CD8-positive, alpha-beta memory T cell (primary cell): ENCODE measurements around the gene NBR1. TPM values are rescaled to one million over a fixed set of nuclear protein-coding genes. Genes with fewer than 3 reads are reported as not detected.
"Not testable (repeated sequence)": the region's sequence is repeated elsewhere in the genome, so short reads cannot be mapped to it uniquely, and the experiment has no call there.

Experiments used
- CTCF ChIA-PET: fragments of 350-600 bp; sonication (Branson Sonifier 250); formaldehyde crosslinking; loops from one replicate; lab custom pipeline; 2021; ENCODE audit warnings: antibody characterized with exemption; lab: Charles Lee
- POLR2A ChIA-PET: fragments of 350-600 bp; sonication (Branson Sonifier 250); formaldehyde crosslinking; loops from one replicate; lab custom pipeline; 2021; ENCODE audit warnings: antibody characterized with exemption; lab: Charles Lee
- DNase-seq, 5 donors: peaks; one replicate each; pipeline versions ENCODE4 v3.0.0 to v3.0.0-alpha.2; 2020 to 2022; ENCODE audit warnings: mixed read lengths in 1 of 5
- H3K27ac ChIP-seq: one replicate; pipeline ENCODE4 v1.7.0; 2013; ENCODE audit warnings: low read depth, mild to moderate bottlenecking, low read length, moderate library complexity
- H3K27me3 ChIP-seq: 2 replicates; pipeline ENCODE4 v1.7.0; 2013; ENCODE audit warnings: low read length, mild to moderate bottlenecking; ENCODE audit not compliant: insufficient read depth, poor library complexity, severe bottlenecking
- H3K36me3 ChIP-seq: 2 replicates; pipeline ENCODE4 v1.7.0; 2013; ENCODE audit warnings: mild to moderate bottlenecking, low read length, moderate library complexity; ENCODE audit not compliant: insufficient read depth
- H3K4me1 ChIP-seq: 2 replicates; pipeline ENCODE4 v1.7.0; 2013; ENCODE audit warnings: mild to moderate bottlenecking, low read length, moderate library complexity; ENCODE audit not compliant: insufficient read depth
- H3K4me3 ChIP-seq: 2 replicates; pipeline ENCODE4 v1.7.0; 2013; ENCODE audit warnings: mild to moderate bottlenecking, low read length
- H3K9me3 ChIP-seq: 2 replicates; pipeline ENCODE4 v1.7.0; 2013; ENCODE audit warnings: mild to moderate bottlenecking, low read length
- H3K27ac Mint-ChIP-seq, 8 donors: one replicate each; pipeline ENCODE4 v1.8.0; 2020 to 2021; ENCODE audit warnings: mixed read lengths in 8 of 8, mild to moderate bottlenecking in 6 of 8, inconsistent platforms in 3 of 8, moderate library complexity in 3 of 8
- H3K27me3 Mint-ChIP-seq, 2 donors: one replicate each; pipeline ENCODE4 v1.8.0; 2020 to 2021; ENCODE audit warnings: mixed read lengths in 2 of 2, mild to moderate bottlenecking in 1 of 2, moderate library complexity in 1 of 2
- H3K36me3 Mint-ChIP-seq, 3 donors: one replicate each; pipeline ENCODE4 v1.8.0; 2020 to 2021; ENCODE audit warnings: mixed read lengths in 3 of 3, inconsistent platforms in 1 of 3, mild to moderate bottlenecking in 1 of 3
- H3K4me1 Mint-ChIP-seq, 3 donors: one replicate each; pipeline ENCODE4 v1.8.0; 2020 to 2021; ENCODE audit warnings: mixed read lengths in 3 of 3, inconsistent platforms in 1 of 3, mild to moderate bottlenecking in 1 of 3
- H3K4me3 Mint-ChIP-seq, 7 donors: one replicate each; pipeline ENCODE4 v1.8.0; 2020 to 2021; ENCODE audit warnings: mixed read lengths in 7 of 7, mild to moderate bottlenecking in 6 of 7, moderate library complexity in 4 of 7, inconsistent platforms in 2 of 7
- H3K9me3 Mint-ChIP-seq, 5 donors: one replicate each; pipeline ENCODE4 v1.8.0; 2020 to 2022; ENCODE audit warnings: mixed read lengths in 5 of 5, mild to moderate bottlenecking in 3 of 5, moderate library complexity in 2 of 5, inconsistent platforms in 1 of 5
- polyA plus RNA-seq: library from polyadenylated mRNA; unstranded; fragments of 300-500 nt; fragmentation: Illumina TruSeq; gene quantifications from one replicate; pipeline ENCODE4 v1.2.3, GENCODE V29; 2021
- total RNA-seq, 2 experiments: library from RNA; stranded (reverse); gene quantifications; one replicate each; pipeline ENCODE4 v1.2.3, GENCODE V29; 2021

Gene NBR1
- total and polyA plus RNA-seq, 3 experiments from 2014 or later, result 42.6 to 81.4 (median 44.3) TPM

DNA sequence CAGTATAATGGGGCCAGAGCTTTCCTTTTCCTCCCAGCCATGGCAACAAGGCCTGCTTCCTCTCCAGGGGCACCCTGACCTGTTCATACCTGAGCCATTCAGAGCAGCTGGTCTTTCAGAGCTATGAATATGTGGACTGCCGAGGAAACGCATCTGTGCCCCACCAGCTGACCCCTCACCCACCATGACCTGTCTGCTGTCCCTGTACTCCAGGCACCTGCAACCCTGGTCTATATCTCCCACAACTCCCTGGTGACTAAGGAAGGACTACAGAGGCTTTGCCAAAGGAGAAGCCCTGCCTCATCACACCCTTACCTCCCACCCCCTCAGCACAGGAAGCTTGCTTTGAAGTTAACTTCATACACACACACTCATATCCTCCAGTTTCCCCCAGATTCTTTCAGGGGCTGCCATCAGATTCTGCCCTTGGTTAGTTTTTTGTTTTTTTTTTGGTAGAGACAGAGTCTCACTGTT is 46.6 kb downstream of the NBR1 start:
- Histone ChIP-seq H3K4me3 (no peak overlapping the region), H3K27me3 (no peaks in the 10 kb centered on the region), H3K27ac (no peak overlapping the region), H3K36me3 (peaks cover 7% of the 10 kb centered on the region), H3K4me1 (peaks cover 16% of the 10 kb centered on the region), H3K9me3 (no peaks in the 10 kb centered on the region)
- H3K4me3 Mint-ChIP-seq, result peak overlapping the region in 1 of 7 donors; percentile 18
- peaks cover 20 to 27% (median 25%) of the 10 kb centered on the region in 3 donors for H3K4me1 Mint-ChIP-seq
- no peaks in the 10 kb centered on the region for H3K27me3 Mint-ChIP-seq
- no peaks in the 10 kb centered on the region for H3K9me3 Mint-ChIP-seq
- ChIA-PET CTCF (interaction anchor here (1.1 kb wide), 1 partner anchor 19 kb away, joined by 6 read pairs; no protein-coding TSS in a partner anchor), POLR2A (no interaction called here)
- H3K36me3 Mint-ChIP-seq, result peaks cover 0 to 52% (median 8%) of the 10 kb centered on the region in 3 donors
- H3K27ac Mint-ChIP-seq, result peak overlapping the region in 5 of 8 donors; percentile 47 to 70 (median 64)
- peak in 1 of 5 donors; percentile 28 for DNase-seq

DNA sequence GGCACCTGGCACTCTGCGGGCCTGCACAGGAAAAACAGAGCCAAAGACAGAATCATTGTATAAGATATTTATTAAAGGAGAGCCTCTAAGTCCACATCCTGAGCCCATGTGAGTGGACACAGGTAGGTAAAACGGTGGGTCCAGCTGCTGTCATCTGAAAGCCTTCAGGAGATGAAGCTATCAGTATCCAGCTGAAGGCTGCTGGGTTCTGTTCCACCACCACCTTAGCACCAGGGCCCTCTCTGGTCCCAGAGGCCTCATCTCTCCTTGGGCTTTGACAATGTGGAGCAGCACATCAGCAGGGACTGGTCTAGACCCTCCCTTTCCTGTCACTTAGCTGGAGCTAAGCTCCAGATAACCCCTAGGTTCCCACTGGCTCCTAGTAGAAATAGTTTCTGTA is 48.0 kb downstream of the NBR1 start:
- Mint-ChIP-seq H3K27me3 (no peaks in the 10 kb centered on the region), H3K4me1 (peaks cover 11 to 15% (median 12%) of the 10 kb centered on the region in 3 donors), H3K9me3 (no peaks in the 10 kb centered on the region), H3K36me3 (peaks cover 0 to 50% (median 6%) of the 10 kb centered on the region in 3 donors), H3K27ac (peak overlapping the region in 2 of 8 donors; percentile 38 to 69), H3K4me3 (no peak overlapping the region)
- Histone ChIP-seq H3K4me3 (no peak overlapping the region), H3K4me1 (peaks cover 10% of the 10 kb centered on the region), H3K27me3 (no peaks in the 10 kb centered on the region), H3K9me3 (no peaks in the 10 kb centered on the region), H3K27ac (no peak overlapping the region), H3K36me3 (peaks cover 7% of the 10 kb centered on the region)
- no peak for DNase-seq
- CTCF ChIA-PET, result no interaction called here
- POLR2A ChIA-PET, result no interaction called here

DNA sequence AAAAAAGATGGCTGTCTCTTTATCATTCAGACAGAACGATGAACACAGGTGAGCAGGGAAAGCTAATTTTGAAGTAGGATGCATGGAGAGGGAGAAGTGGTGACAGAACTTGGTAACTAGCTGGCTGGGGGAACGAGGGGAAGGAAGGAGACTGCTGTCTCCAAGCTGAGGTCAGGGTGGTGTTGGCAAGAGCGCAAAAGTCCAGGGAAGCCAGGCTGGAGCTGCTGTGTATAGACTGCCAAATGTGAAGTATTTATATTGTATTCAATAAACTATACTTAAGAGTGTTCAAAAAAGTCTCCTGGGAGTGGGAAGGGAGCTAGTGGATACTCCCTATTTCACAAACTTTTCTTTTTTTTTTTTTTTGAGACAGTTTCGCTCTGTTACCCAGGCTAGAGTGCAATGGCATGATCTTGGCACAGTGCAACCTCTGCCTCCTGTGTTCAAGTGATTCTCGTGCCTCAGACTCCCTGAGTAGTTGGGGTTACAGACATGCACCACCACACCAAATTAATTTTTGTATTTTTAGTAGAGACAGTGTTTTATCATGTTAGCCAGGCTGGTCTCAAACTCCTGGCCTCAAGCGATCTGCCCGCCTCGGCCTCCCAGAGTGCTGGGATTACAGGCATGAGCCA is 48.8 kb downstream of the NBR1 start:
- CTCF ChIA-PET, result no interaction called here
- H3K9me3 Mint-ChIP-seq, result no peaks in the 10 kb centered on the region

DNA sequence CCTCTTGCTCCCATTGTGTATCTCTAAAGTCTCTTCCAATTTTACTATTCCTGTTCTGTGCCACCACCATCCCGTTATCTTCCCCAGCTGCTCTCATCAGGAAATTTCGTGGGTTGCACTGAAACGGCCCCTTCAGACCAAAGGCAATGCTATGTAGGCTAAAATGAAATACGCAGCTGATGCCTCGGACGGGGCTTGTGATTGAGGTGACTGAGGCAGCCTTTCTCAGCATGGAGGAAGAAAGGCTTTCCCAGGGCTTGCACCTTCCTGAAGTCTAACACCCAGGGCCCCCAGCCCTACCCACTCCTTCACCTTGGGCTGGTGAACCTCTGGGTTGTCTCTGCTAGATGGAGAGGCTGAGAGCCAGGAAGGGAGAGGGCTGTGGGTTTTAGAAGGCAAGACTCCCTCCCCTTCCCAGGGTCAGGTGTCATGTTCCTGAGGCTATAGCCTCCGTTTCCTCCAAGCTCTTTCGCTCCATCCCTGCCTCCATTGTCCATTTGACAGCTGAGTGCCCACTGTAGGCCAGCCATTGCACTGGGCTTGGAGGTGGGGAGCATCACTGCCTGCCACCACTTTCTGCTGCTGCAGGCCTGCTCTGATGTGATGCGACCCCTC is 49.6 kb downstream of the NBR1 start:
- Histone ChIP-seq H3K27ac (no peak overlapping the region), H3K36me3 (peaks cover 4% of the 10 kb centered on the region), H3K4me3 (no peak overlapping the region), H3K9me3 (no peaks in the 10 kb centered on the region), H3K27me3 (no peaks in the 10 kb centered on the region), H3K4me1 (peaks cover 10% of the 10 kb centered on the region)
- Mint-ChIP-seq H3K27ac (peak overlapping the region in 1 of 8 donors; percentile 1), H3K27me3 (no peaks in the 10 kb centered on the region), H3K4me3 (no peak overlapping the region), H3K9me3 (no peaks in the 10 kb centered on the region), H3K36me3 (peaks cover 0 to 48% (median 6%) of the 10 kb centered on the region in 3 donors), H3K4me1 (peaks cover 13 to 16% (median 14%) of the 10 kb centered on the region in 3 donors)
- no peak for DNase-seq
- POLR2A ChIA-PET, result interaction anchor here (1.5 kb wide), 1 partner anchor 95 kb away, joined by 3 read pairs; no protein-coding TSS in a partner anchor
- CTCF ChIA-PET, result no interaction called here

More for the DNA sequence above, 48.8 kb downstream of the NBR1 start:
- Histone ChIP-seq H3K27ac (no peak overlapping the region), H3K4me1 (peaks cover 10% of the 10 kb centered on the region), H3K36me3 (peaks cover 7% of the 10 kb centered on the region), H3K9me3 (no peaks in the 10 kb centered on the region), H3K27me3 (no peaks in the 10 kb centered on the region), H3K4me3 (no peak overlapping the region)
- peaks cover 13 to 20% (median 14%) of the 10 kb centered on the region in 3 donors for H3K4me1 Mint-ChIP-seq
- peak overlapping the region in 2 of 8 donors; percentile 1 to 71 for H3K27ac Mint-ChIP-seq
- H3K27me3 Mint-ChIP-seq, result no peaks in the 10 kb centered on the region
- no peak for DNase-seq
- H3K4me3 Mint-ChIP-seq, result no peak overlapping the region
- POLR2A ChIA-PET, result no interaction called here
- peaks cover 0 to 52% (median 6%) of the 10 kb centered on the region in 3 donors for H3K36me3 Mint-ChIP-seq

DNA sequence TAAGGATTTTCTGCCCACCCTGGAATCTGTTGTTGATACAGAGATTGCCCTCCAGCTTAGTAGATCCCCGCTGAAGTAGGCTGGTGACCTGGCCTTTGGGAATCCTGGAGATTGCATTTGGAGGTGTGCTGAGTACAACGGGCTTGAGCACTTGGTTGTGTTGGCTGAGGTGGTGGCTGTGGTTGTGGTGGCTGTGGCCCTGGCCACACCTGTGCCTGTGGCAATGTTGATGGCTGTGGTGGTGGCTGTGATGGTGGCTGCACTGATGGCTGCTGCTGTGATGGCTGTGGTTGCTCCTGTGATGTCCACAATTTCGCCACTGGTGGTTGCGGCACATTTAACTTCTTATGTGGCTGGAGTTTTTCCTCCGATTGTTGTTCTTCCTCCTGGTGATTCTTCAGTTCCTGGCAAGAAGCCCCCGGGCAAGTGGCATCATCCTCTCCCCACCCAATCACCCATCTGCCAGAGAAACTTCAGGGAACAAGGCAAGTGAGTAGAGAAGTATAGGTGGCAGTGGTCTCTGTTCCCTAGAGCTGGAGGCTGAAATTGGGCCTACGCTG is 53.2 kb downstream of the NBR1 start:
- no peak for DNase-seq
- H3K9me3 ChIP-seq, result no peaks in the 10 kb centered on the region
- no peaks in the 10 kb centered on the region for H3K27me3 ChIP-seq
- POLR2A ChIA-PET, result no interaction called here
- no peak overlapping the region for H3K27ac ChIP-seq
- Mint-ChIP-seq H3K4me1 (peaks cover 4 to 5% (median 5%) of the 10 kb centered on the region in 3 donors), H3K27me3 (no peaks in the 10 kb centered on the region), H3K36me3 (peaks cover 0 to 19% (median 2%) of the 10 kb centered on the region in 3 donors), H3K9me3 (no peaks in the 10 kb centered on the region), H3K27ac (peak overlapping the region in 2 of 8 donors; percentile 72 to 77), H3K4me3 (no peak overlapping the region)
- CTCF ChIA-PET, result no interaction called here
- H3K4me3 ChIP-seq, result no peak overlapping the region
- H3K4me1 ChIP-seq, result no peaks in the 10 kb centered on the region
- H3K36me3 ChIP-seq, result no peaks in the 10 kb centered on the region

DNA sequence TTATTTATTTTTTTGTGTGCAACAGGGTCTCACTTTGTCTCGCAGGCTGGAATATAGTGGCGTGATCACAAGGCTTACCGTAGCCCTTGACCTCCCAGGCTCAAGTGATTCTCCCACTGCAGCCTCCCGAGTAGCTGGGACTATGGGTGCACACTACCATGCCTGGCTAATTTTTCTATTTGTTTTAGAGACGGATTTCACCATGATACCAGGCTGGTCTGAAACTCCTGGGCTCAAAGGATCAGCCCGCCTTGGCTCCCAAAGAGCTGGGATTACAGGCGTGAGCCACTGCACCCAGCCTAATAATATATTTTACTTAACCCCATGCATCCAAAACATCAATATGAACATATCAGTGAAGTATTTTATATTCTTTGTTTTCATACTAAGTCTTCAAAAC is 55.4 kb downstream of the NBR1 start:
- no peak for DNase-seq
- POLR2A ChIA-PET, result interaction anchor here (0.6 kb wide), 1 partner anchor 573 kb away, joined by 9 read pairs; no protein-coding TSS in a partner anchor
- H3K4me1 Mint-ChIP-seq, result peaks cover 4 to 5% (median 4%) of the 10 kb centered on the region in 3 donors

DNA sequence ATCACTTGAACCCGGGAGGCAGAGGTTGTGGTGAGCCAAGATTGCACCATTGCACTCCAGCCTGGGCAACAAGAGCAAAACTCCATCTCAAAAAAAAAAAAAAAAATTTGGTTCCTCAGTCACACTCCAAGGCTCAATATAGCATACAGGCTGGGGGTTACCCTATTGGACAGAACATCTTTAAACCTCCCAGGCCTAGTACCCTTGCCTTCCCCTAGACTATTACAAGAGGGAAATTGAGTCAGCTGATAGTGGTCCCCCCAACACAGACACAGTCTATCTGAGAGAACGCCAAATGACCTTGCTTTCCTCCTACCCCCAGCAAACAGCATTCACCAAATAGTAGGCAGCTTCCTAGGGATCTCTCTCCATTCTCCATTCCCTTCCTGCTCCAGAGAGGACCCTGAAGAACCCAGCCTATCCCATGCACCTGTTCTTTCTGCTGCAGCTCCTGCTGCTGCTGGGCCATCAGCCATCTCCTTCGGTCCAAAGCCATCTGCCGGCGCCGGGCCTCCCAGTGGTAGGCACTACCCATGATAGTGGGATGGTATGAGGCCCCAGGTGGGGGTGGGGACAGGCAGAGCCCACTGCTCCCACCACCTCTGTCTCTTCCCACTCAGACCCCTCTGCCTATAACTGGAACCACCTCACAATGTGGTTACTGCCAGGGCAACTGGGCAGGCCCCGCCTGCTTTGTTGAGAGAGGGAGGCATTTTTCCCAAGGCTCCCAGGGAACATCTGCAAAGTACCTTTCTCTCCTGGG is 57.2 kb downstream of the NBR1 start, which contains the start of gene CCDC200:
Gene CCDC200, minus strand, starts transcription at position 604 of the 763 bp plus-strand sequence. Its CDS starts 69 bp downstream, at position 535.
- POLR2A ChIA-PET, result not testable (repeated sequence)
- H3K36me3 Mint-ChIP-seq, result peaks cover 0 to 10% (median 0%) of the 10 kb centered on the region in 3 donors

More for the DNA sequence above, 55.4 kb downstream of the NBR1 start:
- no peaks in the 10 kb centered on the region for H3K27me3 ChIP-seq
- H3K9me3 ChIP-seq, result no peaks in the 10 kb centered on the region
- CTCF ChIA-PET, result interaction anchor here (0.7 kb wide), 1 partner anchor 85 kb away, joined by 3 read pairs; no protein-coding TSS in a partner anchor
- H3K4me1 ChIP-seq, result no peaks in the 10 kb centered on the region
- Mint-ChIP-seq H3K4me3 (no peak overlapping the region), H3K27me3 (no peaks in the 10 kb centered on the region), H3K36me3 (peaks cover 0 to 13% (median 0%) of the 10 kb centered on the region in 3 donors), H3K9me3 (no peaks in the 10 kb centered on the region), H3K27ac (peak overlapping the region in 1 of 8 donors; percentile 54)
- no peaks in the 10 kb centered on the region for H3K36me3 ChIP-seq
- no peak overlapping the region for H3K4me3 ChIP-seq
- no peak overlapping the region for H3K27ac ChIP-seq

More for the DNA sequence above, 57.2 kb downstream of the NBR1 start, which contains the start of gene CCDC200:
- H3K27ac Mint-ChIP-seq, H3K9me3 ChIP-seq, H3K4me3 Mint-ChIP-seq, H3K27ac ChIP-seq, H3K36me3 ChIP-seq, H3K27me3 Mint-ChIP-seq, DNase-seq, H3K27me3 ChIP-seq, H3K4me3 ChIP-seq, H3K9me3 Mint-ChIP-seq, H3K4me1 Mint-ChIP-seq, H3K4me1 ChIP-seq, CTCF ChIA-PET: not testable (repeated sequence)
